Activated naive CD8-positive, alpha-beta T cell treated with anti-CD3 and anti-CD28 coated beads, Interleukin-2, amount 50 U/mL, for 24 hours (primary cell): Measurements from ENCODE around the gene DGLUCY.
A peak's percentile ranks its signal among the peaks of the same experiment; 100 is the strongest.
"Not testable (repeated sequence)": the region's sequence is repeated elsewhere in the genome, so short reads cannot be mapped to it uniquely, and the experiment has no call there.

Experiments used
- ATAC-seq: fragments of 150-1000 bp; cut with Tn5 transposase; one replicate; pipeline ENCODE4 v1.10.0; 2021
- DNase-seq: peaks from one replicate; pipeline ENCODE4 v3.0.0; 2021
- H3K27ac Mint-ChIP-seq: one replicate; pipeline ENCODE4 v1.8.0; 2021; ENCODE audit warnings: mild to moderate bottlenecking, mixed read lengths
- H3K27me3 Mint-ChIP-seq: one replicate; pipeline ENCODE4 v1.8.0; 2021; ENCODE audit warnings: mixed read lengths
- H3K36me3 Mint-ChIP-seq: one replicate; pipeline ENCODE4 v1.8.0; 2021; ENCODE audit warnings: low read depth, mixed read lengths
- H3K4me1 Mint-ChIP-seq: one replicate; pipeline ENCODE4 v1.8.0; 2021; ENCODE audit warnings: mixed read lengths
- H3K4me3 Mint-ChIP-seq: one replicate; pipeline ENCODE4 v1.8.0; 2021; ENCODE audit warnings: mild to moderate bottlenecking, moderate library complexity, mixed read lengths
- H3K9me3 Mint-ChIP-seq: one replicate; pipeline ENCODE4 v1.8.0; 2021; ENCODE audit warnings: mixed read lengths

Gene DGLUCY

GRCh38 chr14:91211017-91211416, 97.1 kb downstream of the DGLUCY start:
- Mint-ChIP-seq H3K4me3 (no peak overlapping the region), H3K36me3 (peaks cover 50% of the 10 kb centered on the region)

DNA sequence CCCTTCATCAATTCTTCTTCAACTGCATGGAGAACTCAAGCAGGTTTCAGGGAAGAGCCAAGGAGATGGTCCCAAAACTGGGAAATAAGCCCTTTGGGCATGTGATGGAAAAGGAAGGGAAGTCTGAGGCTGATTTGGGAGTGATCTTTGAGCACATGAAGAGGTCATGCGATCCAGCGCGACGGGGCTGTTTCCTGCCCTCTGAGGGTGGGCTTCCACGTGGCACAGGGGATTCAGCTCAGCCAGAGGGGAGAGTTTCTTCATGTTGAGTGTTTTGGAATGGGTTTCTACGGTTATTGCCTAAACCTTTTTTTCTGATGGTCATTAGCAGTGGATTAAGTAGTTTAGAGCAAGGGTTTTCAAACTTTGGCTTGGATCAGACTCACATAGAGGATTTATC, 100.4 kb downstream of the DGLUCY start:
- Mint-ChIP-seq H3K9me3 (no peaks in the 10 kb centered on the region), H3K36me3 (peaks cover 40% of the 10 kb centered on the region), H3K4me1 (peaks cover 5% of the 10 kb centered on the region), H3K27ac (no peak overlapping the region), H3K27me3 (no peaks in the 10 kb centered on the region), H3K4me3 (no peak overlapping the region)
- DNase-seq, result no peak
- no peak for ATAC-seq

More at GRCh38 chr14:91211017-91211416, 97.1 kb downstream of the DGLUCY start:
- H3K4me1 Mint-ChIP-seq, result peaks cover 15% of the 10 kb centered on the region
- ATAC-seq, result no peak
- H3K27me3 Mint-ChIP-seq, result no peaks in the 10 kb centered on the region
- no peak for DNase-seq
- no peaks in the 10 kb centered on the region for H3K9me3 Mint-ChIP-seq
- H3K27ac Mint-ChIP-seq, result no peak overlapping the region

DNA sequence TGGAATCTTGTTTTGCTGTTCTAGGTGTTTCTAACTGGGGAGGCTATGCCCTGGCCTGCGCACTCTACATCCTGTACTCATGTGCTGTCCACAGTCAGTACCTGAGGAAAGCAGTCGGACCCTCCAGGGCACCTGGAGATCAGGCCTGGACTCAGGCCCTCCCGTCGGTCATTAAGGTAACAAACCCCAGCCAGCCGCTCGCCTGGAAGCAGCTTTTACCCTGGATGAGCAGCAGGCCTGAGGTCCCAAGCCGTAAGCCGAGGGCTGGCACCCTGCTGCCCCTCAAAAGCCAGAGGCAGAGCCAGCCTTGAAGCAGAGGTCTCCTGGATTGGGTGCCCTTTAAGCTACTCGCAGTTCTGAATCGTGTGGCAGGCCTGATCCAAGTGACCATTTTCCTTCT, 101.5 kb downstream of the DGLUCY start:
- Mint-ChIP-seq H3K27ac (no peak overlapping the region), H3K36me3 (peaks cover 40% of the 10 kb centered on the region)

DNA sequence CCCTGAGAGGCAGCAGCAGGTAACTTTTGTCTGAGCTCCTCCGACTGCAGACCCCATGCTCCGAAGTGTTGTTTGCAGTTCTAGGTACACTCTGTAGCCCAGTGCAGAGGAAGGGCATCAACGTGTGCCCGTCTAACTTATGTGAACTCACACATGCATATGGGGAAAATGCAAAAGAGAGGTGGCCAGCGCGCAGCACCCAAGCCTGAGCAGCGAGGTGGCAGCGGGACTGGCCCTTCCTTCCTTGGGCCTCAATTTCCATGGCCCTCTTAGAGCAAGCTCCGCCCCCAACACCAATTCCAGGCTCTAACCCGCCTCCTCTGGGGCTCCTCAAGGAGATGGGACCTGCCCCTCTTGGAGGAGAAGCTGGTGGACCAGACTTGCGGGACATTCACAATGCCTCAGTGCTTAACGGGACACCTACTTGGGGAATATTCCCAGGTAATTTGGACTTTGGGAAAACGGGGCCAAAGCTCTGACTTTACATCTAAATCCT, 102.9 kb downstream of the DGLUCY start:
- Mint-ChIP-seq H3K36me3 (peaks cover 37% of the 10 kb centered on the region), H3K27ac (no peak overlapping the region), H3K9me3 (peaks cover 8% of the 10 kb centered on the region), H3K4me1 (peaks cover 16% of the 10 kb centered on the region), H3K27me3 (no peaks in the 10 kb centered on the region), H3K4me3 (no peak overlapping the region)
- ATAC-seq (no peak), DNase-seq (no peak)

More for the DNA sequence above, 101.5 kb downstream of the DGLUCY start:
- Mint-ChIP-seq H3K4me1 (peaks cover 5% of the 10 kb centered on the region), H3K27me3 (no peaks in the 10 kb centered on the region), H3K9me3 (no peaks in the 10 kb centered on the region), H3K4me3 (no peak overlapping the region)
- DNase-seq, result no peak
- no peak for ATAC-seq

DNA sequence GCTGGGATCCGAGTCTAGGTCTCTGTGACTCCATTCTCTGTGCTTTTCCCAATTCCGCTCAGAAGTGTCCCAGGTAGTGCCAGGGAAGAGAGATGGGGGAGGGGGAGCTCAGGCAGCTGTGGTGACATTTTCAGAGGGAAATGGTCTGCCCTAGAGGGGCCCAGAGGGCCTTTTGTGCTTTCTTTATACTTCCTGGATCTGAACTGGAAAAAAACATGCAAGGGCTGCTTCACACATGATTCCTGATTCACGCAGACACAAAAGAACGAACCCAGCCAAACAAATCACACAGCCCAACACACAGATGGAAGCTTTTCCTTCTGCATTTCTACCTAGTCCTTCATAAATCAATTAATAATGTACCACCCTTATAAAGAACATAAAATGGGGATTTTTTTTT, 104.1 kb downstream of the DGLUCY start:
- DNase-seq (no peak), ATAC-seq (no peak)
- Mint-ChIP-seq H3K27me3 (no peaks in the 10 kb centered on the region), H3K9me3 (peaks cover 16% of the 10 kb centered on the region), H3K27ac (peak overlapping the region; percentile 8), H3K4me1 (peaks cover 29% of the 10 kb centered on the region), H3K36me3 (peaks cover 48% of the 10 kb centered on the region), H3K4me3 (no peak overlapping the region)

DNA sequence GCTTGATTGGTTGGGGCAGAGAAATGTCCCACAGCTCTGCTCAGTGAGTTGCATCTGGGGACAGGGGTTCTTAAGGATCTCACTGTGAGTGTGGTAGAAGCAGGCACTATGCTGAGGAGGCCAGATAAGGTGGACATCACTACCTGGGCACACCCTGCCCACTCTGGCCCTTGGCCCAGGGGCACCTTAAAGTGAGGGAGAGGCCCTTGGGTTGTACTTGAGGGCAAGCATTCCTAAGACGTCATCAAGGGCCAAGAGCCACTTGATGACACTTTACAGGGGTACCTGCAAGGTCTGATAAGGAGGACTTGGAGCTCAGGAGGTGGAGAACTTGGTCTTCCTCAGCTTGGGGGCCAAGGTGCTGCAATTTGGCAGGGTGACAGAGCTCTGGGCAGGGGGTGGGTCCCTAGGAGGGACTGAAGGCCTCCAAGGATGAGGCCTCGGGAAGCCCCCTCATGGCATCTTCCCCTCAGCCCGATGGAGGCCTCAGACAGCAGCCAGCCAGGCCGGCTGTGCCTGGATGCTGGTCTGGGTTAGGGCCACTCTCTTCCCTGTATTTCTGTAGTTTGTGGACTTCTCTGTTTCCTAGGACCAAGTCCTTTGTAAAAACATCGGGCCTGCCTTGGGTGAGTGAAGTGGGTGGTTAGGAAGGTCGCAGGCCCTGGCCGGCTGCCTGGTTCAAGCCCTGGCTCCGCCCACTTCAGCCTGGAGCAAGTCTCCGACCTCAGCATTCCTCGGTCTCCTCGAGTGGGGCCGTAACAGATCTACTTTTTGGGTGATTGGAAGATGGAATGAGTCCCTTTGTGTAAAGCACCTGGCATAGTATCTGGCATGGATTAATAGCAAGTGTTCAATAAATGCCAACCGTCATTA, 105.9 kb downstream of the DGLUCY start:
- H3K27ac Mint-ChIP-seq, result no peak overlapping the region

GRCh38 chr14:91220581-91221000, 106.7 kb downstream of the DGLUCY start:
- H3K36me3 Mint-ChIP-seq, result peaks cover 62% of the 10 kb centered on the region

More for the DNA sequence above, 105.9 kb downstream of the DGLUCY start:
- Mint-ChIP-seq H3K36me3 (peaks cover 57% of the 10 kb centered on the region), H3K27me3 (no peaks in the 10 kb centered on the region), H3K4me3 (no peak overlapping the region), H3K4me1 (peaks cover 46% of the 10 kb centered on the region), H3K9me3 (peaks cover 22% of the 10 kb centered on the region)
- ATAC-seq (no peak), DNase-seq (no peak)

DNA sequence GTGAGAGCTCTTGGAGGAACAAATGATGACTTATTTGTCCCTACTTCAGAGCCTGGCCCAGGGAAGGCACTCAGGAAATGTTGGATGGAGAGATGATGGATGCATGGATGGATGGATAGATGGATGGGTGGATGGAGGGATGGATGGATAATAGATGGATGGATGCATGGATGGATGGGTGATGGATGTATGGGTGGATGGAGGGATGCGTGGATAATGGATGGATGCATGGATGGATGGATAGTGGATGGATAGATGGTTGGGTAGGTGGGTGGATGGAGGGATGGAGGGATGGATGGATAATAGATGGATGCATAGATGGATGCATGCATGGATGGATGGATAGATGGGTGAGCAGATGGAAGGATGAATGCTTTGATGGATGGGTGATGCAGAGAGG, 107.4 kb downstream of the DGLUCY start:
- Mint-ChIP-seq H3K27ac (no peak overlapping the region), H3K36me3 (peaks cover 57% of the 10 kb centered on the region), H3K9me3 (peaks cover 22% of the 10 kb centered on the region), H3K27me3 (no peaks in the 10 kb centered on the region), H3K4me1 (peaks cover 61% of the 10 kb centered on the region), H3K4me3 (no peak overlapping the region)
- ATAC-seq (no peak), DNase-seq (no peak)

More at GRCh38 chr14:91220581-91221000, 106.7 kb downstream of the DGLUCY start:
- Mint-ChIP-seq H3K27ac (no peak overlapping the region), H3K9me3 (peaks cover 22% of the 10 kb centered on the region), H3K27me3 (no peaks in the 10 kb centered on the region), H3K4me3 (no peak overlapping the region), H3K4me1 (peaks cover 54% of the 10 kb centered on the region)
- ATAC-seq (no peak), DNase-seq (no peak)

- Mint-ChIP-seq H3K9me3 (peaks cover 22% of the 10 kb centered on the region), H3K27ac (peak overlapping the region; percentile 84), H3K4me3 (no peak overlapping the region), H3K4me1 (peaks cover 75% of the 10 kb centered on the region), H3K36me3 (peaks cover 52% of the 10 kb centered on the region), H3K27me3 (peaks cover 2% of the 10 kb centered on the region)
- DNase-seq, result peak; percentile 53
- ATAC-seq, result peak; percentile 86
These were observed 109.3 kb downstream of the DGLUCY start for GRCh38 chr14:91223028-91223783.

DNA sequence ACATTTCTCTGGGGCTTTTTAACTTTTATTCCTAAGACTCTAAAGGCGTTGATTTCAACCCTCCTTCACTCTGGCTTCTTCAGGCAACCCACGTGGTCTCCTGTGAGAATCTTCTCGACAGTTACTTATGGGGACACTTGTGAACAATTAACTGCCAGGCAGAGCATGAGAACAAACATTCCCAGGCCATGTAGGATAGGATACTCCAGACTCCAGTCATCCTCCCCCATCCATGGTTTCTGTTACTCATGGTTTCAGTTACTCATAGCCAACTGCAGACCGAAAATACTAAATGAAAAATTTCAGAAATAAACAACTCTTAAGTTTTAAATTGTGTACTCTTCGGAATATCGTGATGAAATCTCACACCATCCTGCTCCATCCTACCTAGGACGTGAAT, 111.2 kb downstream of the DGLUCY start:
- Mint-ChIP-seq H3K9me3 (peaks cover 22% of the 10 kb centered on the region), H3K4me1 (peaks cover 93% of the 10 kb centered on the region), H3K27ac (peak overlapping the region; percentile 99), H3K4me3 (peak overlapping the region; percentile 34), H3K27me3 (peaks cover 5% of the 10 kb centered on the region), H3K36me3 (peaks cover 53% of the 10 kb centered on the region)
- DNase-seq, result no peak
- ATAC-seq, result no peak

DNA sequence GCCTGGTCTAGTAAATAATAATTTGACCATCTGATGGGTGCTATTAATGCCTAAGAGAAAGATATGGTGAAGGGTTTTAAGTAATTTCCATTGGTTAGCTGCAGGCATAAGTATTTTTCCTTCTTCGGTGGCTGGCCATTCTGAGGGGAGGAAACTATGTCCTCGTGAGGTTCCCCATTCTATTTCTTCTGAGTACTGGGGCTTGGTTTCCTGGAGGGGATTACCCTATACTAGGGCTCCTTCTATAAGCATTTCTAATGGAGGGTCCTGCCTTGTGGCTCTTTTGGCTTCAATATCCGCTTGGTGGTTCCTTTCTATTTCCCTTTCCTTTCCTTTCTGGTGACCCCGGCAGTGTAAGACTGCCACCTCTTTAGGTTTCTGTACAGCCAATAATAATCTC, 112.5 kb downstream of the DGLUCY start:
- not testable (repeated sequence) for H3K27me3 Mint-ChIP-seq, DNase-seq, ATAC-seq
- H3K4me1 Mint-ChIP-seq, result peaks cover 99% of the 10 kb centered on the region
- H3K9me3 Mint-ChIP-seq, result peaks cover 26% of the 10 kb centered on the region
- peak overlapping the region; percentile 81 for H3K4me3 Mint-ChIP-seq
- H3K27ac Mint-ChIP-seq, result peak overlapping the region; percentile 99
- peaks cover 59% of the 10 kb centered on the region for H3K36me3 Mint-ChIP-seq

DNA sequence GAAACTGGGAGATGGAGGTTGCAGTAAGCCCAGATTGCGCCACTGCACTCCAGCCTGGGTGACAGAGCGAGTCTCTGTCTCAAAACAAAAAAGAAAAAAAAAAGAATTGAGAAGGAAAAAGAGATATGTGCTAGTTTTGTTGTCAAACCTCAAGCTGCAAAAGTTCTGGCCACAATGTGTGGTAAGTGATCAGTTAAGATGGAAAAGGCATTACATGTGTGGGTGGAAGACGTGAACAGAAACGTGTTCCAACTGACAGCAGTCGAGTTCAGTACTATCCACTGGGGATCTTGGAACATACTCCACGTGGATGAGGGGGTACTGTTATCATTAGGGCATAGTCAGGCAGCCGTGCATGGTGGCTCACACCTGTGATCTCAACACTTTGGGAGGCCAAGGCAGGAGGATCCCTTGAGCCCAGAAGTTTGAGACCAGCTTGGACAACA, 113.3 kb downstream of the DGLUCY start:
- peak; percentile 0 for ATAC-seq
- peak; percentile 34 for DNase-seq
- H3K36me3 Mint-ChIP-seq, result peaks cover 61% of the 10 kb centered on the region
- peak overlapping the region; percentile 81 for H3K4me3 Mint-ChIP-seq
- H3K27ac Mint-ChIP-seq, result peak overlapping the region; percentile 99
- peaks cover 5% of the 10 kb centered on the region for H3K27me3 Mint-ChIP-seq
- H3K9me3 Mint-ChIP-seq, result peaks cover 19% of the 10 kb centered on the region
- peaks cover 100% of the 10 kb centered on the region for H3K4me1 Mint-ChIP-seq

- Mint-ChIP-seq H3K4me3 (peak overlapping the region; percentile 81), H3K36me3 (peaks cover 54% of the 10 kb centered on the region), H3K9me3 (peaks cover 12% of the 10 kb centered on the region), H3K27ac (peak overlapping the region; percentile 99), H3K4me1 (peaks cover 95% of the 10 kb centered on the region), H3K27me3 (peaks cover 5% of the 10 kb centered on the region)
- DNase-seq, result peak; percentile 85
- ATAC-seq, result peak; percentile 90
These were observed 114.5 kb downstream of the DGLUCY start for GRCh38 chr14:91228112-91229004.

GRCh38 chr14:91229005-91229382, 115.1 kb downstream of the DGLUCY start:
- ATAC-seq, result no peak
- no peak for DNase-seq
- Mint-ChIP-seq H3K9me3 (peaks cover 9% of the 10 kb centered on the region), H3K4me3 (peak overlapping the region; percentile 81), H3K27ac (peak overlapping the region; percentile 99), H3K36me3 (peaks cover 47% of the 10 kb centered on the region), H3K27me3 (peaks cover 5% of the 10 kb centered on the region), H3K4me1 (peaks cover 90% of the 10 kb centered on the region)
